CD14-positive monocyte (primary cell): ENCODE measurements around the gene SUSD1. TPM values are rescaled to one million over a fixed set of nuclear protein-coding genes. Genes with fewer than 3 reads are reported as not detected.
A peak's percentile ranks its signal among the peaks of the same experiment; 100 is the strongest.

ENCODE experiments used
- DNase-seq, 3 donors: peaks; one replicate each; pipeline ENCODE4 v3.0.0-alpha.2; 2011 to 2022
- H2AFZ ChIP-seq: 2 replicates; pipeline ENCODE4 v1.6.0; 2012; ENCODE audit warnings: mild to moderate bottlenecking, low read depth, low read length, inconsistent platforms; ENCODE audit not compliant: insufficient read depth, poor library complexity, severe bottlenecking
- H3K27ac ChIP-seq, 2 donors: 1 replicate in 1 of 2; 2 replicates in 1 of 2; pipeline ENCODE4 v1.5.1; 2012 to 2013; ENCODE audit warnings: low read length in 2 of 2, control low read depth in 1 of 2, inconsistent platforms in 1 of 2, low read depth in 1 of 2, mild to moderate bottlenecking in 1 of 2
- H3K27me3 ChIP-seq, 2 donors: one replicate each; pipeline versions ENCODE4 v1.6.0 to v1.6.1; 2011 to 2013; ENCODE audit warnings: low read length in 2 of 2; ENCODE audit not compliant: control insufficient read depth in 2 of 2, insufficient read depth in 2 of 2
- H3K36me3 ChIP-seq, 2 donors: replicated peaks in 1 of 2; 1 replicate in 1 of 2; 2 replicates in 1 of 2; pipeline versions ENCODE4 v1.5.1 to v1.6.1; 2012 to 2013; ENCODE audit warnings: low read length in 2 of 2, control low read depth in 1 of 2, inconsistent platforms in 1 of 2, mild to moderate bottlenecking in 1 of 2; ENCODE audit not compliant: insufficient read depth in 2 of 2, control insufficient read depth in 1 of 2
- H3K4me1 ChIP-seq, 2 donors: 1 replicate in 1 of 2; 2 replicates in 1 of 2; pipeline versions ENCODE4 v1.5.1 to v1.6.1; 2012 to 2013; ENCODE audit warnings: low read length in 2 of 2, control low read depth in 1 of 2, inconsistent platforms in 1 of 2, mild to moderate bottlenecking in 1 of 2, moderate library complexity in 1 of 2; ENCODE audit not compliant: insufficient read depth in 2 of 2, control insufficient read depth in 1 of 2
- H3K4me2 ChIP-seq: replicated peaks from 2 replicates; pipeline ENCODE3; 2012; ENCODE audit warnings: low read length, moderate library complexity, mild to moderate bottlenecking; ENCODE audit not compliant: poor library complexity, severe bottlenecking; ENCODE audit errors: extremely low read depth
- H3K4me3 ChIP-seq, 3 experiments: fragments of 200-600 bp in 1 of 3; sonication (generic) in 1 of 3; replicated peaks in 1 of 3; 1 replicate in 2 of 3; 2 replicates in 1 of 3; pipeline ENCODE4 v1.5.1; 2011 to 2013; ENCODE audit warnings: low read length in 3 of 3, mild to moderate bottlenecking in 3 of 3, control low read depth in 2 of 3, low read depth in 2 of 3, inconsistent platforms in 1 of 3, moderate library complexity in 1 of 3
- H3K79me2 ChIP-seq: 2 replicates; pipeline ENCODE4 v1.6.0; 2012; ENCODE audit warnings: mild to moderate bottlenecking, control low read depth, inconsistent platforms, low read length, moderate library complexity; ENCODE audit not compliant: insufficient read depth
- H3K9ac ChIP-seq: 2 replicates; pipeline ENCODE4 v1.6.0; 2017; ENCODE audit warnings: low read length, mild to moderate bottlenecking; ENCODE audit not compliant: insufficient read depth, poor library complexity, severe bottlenecking
- H3K9me3 ChIP-seq, 2 donors: replicated peaks in 1 of 2; 1 replicate in 1 of 2; 2 replicates in 1 of 2; pipeline versions ENCODE4 v1.5.1 to v1.6.1; 2012 to 2013; ENCODE audit warnings: low read length in 2 of 2, control low read depth in 1 of 2; ENCODE audit not compliant: control insufficient read depth in 1 of 2, insufficient read depth in 1 of 2
- H4K20me1 ChIP-seq: 2 replicates; pipeline ENCODE4 v1.6.0; 2012; ENCODE audit warnings: mild to moderate bottlenecking, low read length, control low read depth, moderate library complexity; ENCODE audit not compliant: insufficient read depth
- H3K27ac Mint-ChIP-seq, 7 donors: one replicate each; pipeline ENCODE4 v1.8.0; 2020; ENCODE audit warnings: mild to moderate bottlenecking in 7 of 7, mixed read lengths in 7 of 7, moderate library complexity in 6 of 7, inconsistent platforms in 2 of 7
- H3K27me3 Mint-ChIP-seq, 3 donors: one replicate each; pipeline ENCODE4 v1.8.0; 2021 to 2022; ENCODE audit warnings: low read depth in 3 of 3, mild to moderate bottlenecking in 3 of 3, mixed read lengths in 3 of 3, moderate library complexity in 3 of 3, inconsistent platforms in 1 of 3
- H3K36me3 Mint-ChIP-seq, 2 donors: one replicate each; pipeline ENCODE4 v1.8.0; 2020; ENCODE audit warnings: mixed read lengths in 2 of 2, inconsistent platforms in 1 of 2, mild to moderate bottlenecking in 1 of 2
- H3K4me1 Mint-ChIP-seq: one replicate; pipeline ENCODE4 v1.8.0; 2020; ENCODE audit warnings: mild to moderate bottlenecking, mixed read lengths
- H3K4me3 Mint-ChIP-seq, 2 donors: one replicate each; pipeline ENCODE4 v1.8.0; 2020; ENCODE audit warnings: mild to moderate bottlenecking in 2 of 2, mixed read lengths in 2 of 2, moderate library complexity in 1 of 2
- H3K9me3 Mint-ChIP-seq, 7 donors: one replicate each; pipeline ENCODE4 v1.8.0; 2020 to 2022; ENCODE audit warnings: mixed read lengths in 7 of 7, mild to moderate bottlenecking in 6 of 7, moderate library complexity in 6 of 7, inconsistent platforms in 2 of 7
- CTCF ChIP-seq: fragments of 200-600 bp; IDR thresholded peaks from one replicate; pipeline ENCODE4 v1.8.0; 2022; ENCODE audit warnings: antibody characterized with exemption, mild to moderate bottlenecking
- WGBS: methylation state at CpG from one replicate; pipeline ENCODE4 v1.1.5; 2013; ENCODE audit warnings: missing lambda C conversion rate; ENCODE audit not compliant: insufficient coverage; 5-methylcytosine and 5-hydroxymethylcytosine counted together
- intact Hi-C, 2 donors: fragments of 100-400 bp; cut with micrococcal nuclease; formaldehyde crosslinking; loops; one replicate each; pipeline versions ENCODE4 v1.15.0 to v1.15.1; 2023
- polyA plus RNA-seq, 3 donors: library from polyadenylated mRNA; depleted of rRNA in 1 of 3; unstranded in 2 of 3; stranded (reverse) in 1 of 3; fragments of 300-500 nt in 2 of 3; fragments of >200 nt in 1 of 3; fragmentation: Illumina TruSeq in 2 of 3; gene quantifications; 1 replicate in 2 of 3; 2 replicates in 1 of 3; pipeline ENCODE4 v1.2.3, GENCODE V29; 2012 to 2021

The SUSD1 gene
- polyA plus RNA-seq, 3 donors: 29.1 to 42.3 (median 30.9) TPM

- Histone ChIP-seq H3K4me2 (no peak overlapping the region), H3K4me3 (no peak overlapping the region), H4K20me1 (peaks cover 60% of the 10 kb centered on the region), H3K36me3 (peaks cover 0 to 12% of the 10 kb centered on the region in 2 donors), H3K4me1 (peaks cover 40 to 42% of the 10 kb centered on the region in 2 donors), H3K9ac (no peak overlapping the region), H3K27me3 (no peaks in the 10 kb centered on the region), H2AFZ (no peak overlapping the region), H3K79me2 (peaks cover 98% of the 10 kb centered on the region), H3K27ac (no peak overlapping the region), H3K9me3 (no peaks in the 10 kb centered on the region)
- DNase-seq: no peak
- H3K36me3 Mint-ChIP-seq: peaks cover 39 to 66% of the 10 kb centered on the region in 2 donors
- peaks cover 0 to 5% (median 0%) of the 10 kb centered on the region in 7 donors for H3K9me3 Mint-ChIP-seq
- no peak overlapping the region for H3K4me3 Mint-ChIP-seq
- H3K4me1 Mint-ChIP-seq: peaks cover 79% of the 10 kb centered on the region
- peaks cover 0 to 5% (median 0%) of the 10 kb centered on the region in 3 donors for H3K27me3 Mint-ChIP-seq
- 88% methylated on average over 4 of the region's 6 CpGs for WGBS
- no peak for TF ChIP-seq CTCF
- H3K27ac Mint-ChIP-seq: peak overlapping the region in 4 of 7 donors; percentile 6 to 76 (median 60)
- intact Hi-C loops: no loop called here
Measured at GRCh38 chr9:112169368-112169767, 5.7 kb downstream of the SUSD1 start.

GRCh38 chr9:112168197-112168596 is 6.9 kb downstream of the SUSD1 start:
- intact Hi-C loops: no loop called here
- H3K9ac ChIP-seq: no peak overlapping the region

More at GRCh38 chr9:112168197-112168596, 6.9 kb downstream of the SUSD1 start:
- TF ChIP-seq CTCF: no peak
- Mint-ChIP-seq H3K4me1 (peaks cover 70% of the 10 kb centered on the region), H3K27me3 (peaks cover 0 to 2% (median 0%) of the 10 kb centered on the region in 3 donors), H3K36me3 (peaks cover 32 to 59% of the 10 kb centered on the region in 2 donors), H3K4me3 (no peak overlapping the region), H3K9me3 (peaks cover 0 to 5% (median 0%) of the 10 kb centered on the region in 7 donors), H3K27ac (peak overlapping the region in 3 of 7 donors; percentile 37 to 80 (median 67))
- Histone ChIP-seq H4K20me1 (peaks cover 67% of the 10 kb centered on the region), H3K4me3 (no peak overlapping the region), H3K4me2 (no peak overlapping the region), H3K79me2 (peaks cover 98% of the 10 kb centered on the region), H3K36me3 (peaks cover 0 to 12% of the 10 kb centered on the region in 2 donors), H2AFZ (no peak overlapping the region), H3K27ac (no peak overlapping the region), H3K4me1 (peaks cover 29 to 33% of the 10 kb centered on the region in 2 donors), H3K27me3 (no peaks in the 10 kb centered on the region), H3K9me3 (no peaks in the 10 kb centered on the region)
- 67% methylated on average over 2 of the region's 3 CpGs for WGBS
- no peak for DNase-seq
